ENCODE data around the gene ACTR6.
A peak's percentile ranks its signal among the peaks of the same experiment; 100 is the strongest.
"Not testable (repeated sequence)": the region's sequence is repeated elsewhere in the genome, so short reads cannot be mapped to it uniquely, and the experiment has no call there.

ACTR6 gene

GRCh38 chr12:100185361-100185894 lies 15.2 kb upstream of the ACTR6 start:
- no peak for DNase-seq

GRCh38 chr12:100186071-100186470 lies 14.5 kb upstream of the ACTR6 start:
- no peak for DNase-seq

GRCh38 chr12:100187068-100187467 lies 13.5 kb upstream of the ACTR6 start:
- no peak for DNase-seq

- no peak for DNase-seq
These were observed 12.6 kb upstream of the ACTR6 start for GRCh38 chr12:100187857-100188519.

GRCh38 chr12:100188888-100189635 lies 11.6 kb upstream of the ACTR6 start:
- not testable (repeated sequence) for DNase-seq

- no peak for DNase-seq
These were observed 10.8 kb upstream of the ACTR6 start for GRCh38 chr12:100189636-100190394.

- DNase-seq: no peak
These were observed 7.5 kb upstream of the ACTR6 start for GRCh38 chr12:100193085-100193484.

GRCh38 chr12:100197486-100197885 lies 3.1 kb upstream of the ACTR6 start:
- no peak for DNase-seq

- DNase-seq: no peak
These were observed 1.6 kb upstream of the ACTR6 start for GRCh38 chr12:100199023-100199346.

GRCh38 chr12:100199347-100200149 lies 1.1 kb upstream of the ACTR6 start:
- peak; percentile 86 for DNase-seq

- no peak for DNase-seq
These were observed 1.2 kb downstream of the ACTR6 start for GRCh38 chr12:100201604-100202423.

GRCh38 chr12:100207311-100207710 lies 6.7 kb downstream of the ACTR6 start:
- no peak for DNase-seq

- no peak for DNase-seq
These were observed 8.2 kb downstream of the ACTR6 start for GRCh38 chr12:100208834-100209233.

- DNase-seq: no peak
These were observed 11.1 kb downstream of the ACTR6 start for GRCh38 chr12:100211698-100212097.

- no peak for DNase-seq
These were observed 12.6 kb downstream of the ACTR6 start for GRCh38 chr12:100213016-100213891.

- no peak for DNase-seq
These were observed 13.9 kb downstream of the ACTR6 start for GRCh38 chr12:100214518-100214917.

GRCh38 chr12:100215209-100215608 lies 14.6 kb downstream of the ACTR6 start:
- DNase-seq: no peak

GRCh38 chr12:100216337-100216736 lies 15.7 kb downstream of the ACTR6 start:
- DNase-seq: no peak

- DNase-seq: no peak
These were observed 18.9 kb downstream of the ACTR6 start for GRCh38 chr12:100219328-100220109.

GRCh38 chr12:100221523-100221922 lies 20.9 kb downstream of the ACTR6 start:
- DNase-seq: no peak

All from activated CD8-positive, alpha-beta memory T cell treated with anti-CD3 and anti-CD28 coated beads, Interleukin-2, amount 50 U/mL, for 48 hours (primary cell).